ENCODE data around the gene AHNAK.

- no peak for TF ChIP-seq CTCF (IDR thresholded peaks at IDR 0.05)
- no peak for TF ChIP-seq POLR2AphosphoS5 (IDR thresholded peaks at IDR 0.05)
- TF ChIP-seq EP300 (IDR thresholded peaks at IDR 0.05), result no peak
- TF ChIP-seq POLR2A (IDR thresholded peaks at IDR 0.05), result no peak
Observed at GRCh38 chr11:62535802-62536201, 10.8 kb downstream of the AHNAK start.

Measured in gastroesophageal sphincter (tissue), 3 donors.